Stimulated activated CD4-positive, alpha-beta T cell treated with anti-CD3 and anti-CD28 coated beads, Interleukin-2, amount 100 ng/mL, for 24 hours (primary cell): Measurements from ENCODE around the gene ITGA8.

Experiments
- DNase-seq, 2 donors: peaks; one replicate each; pipeline ENCODE4 v3.0.0-alpha.2; 2020

Gene ITGA8

GRCh38 chr10:15730341-15730740 is 10.6 kb upstream of the ITGA8 start:
- DNase-seq: no peak

- no peak for DNase-seq
These were observed 10.2 kb upstream of the ITGA8 start for GRCh38 chr10:15729890-15730289.

GRCh38 chr10:15726042-15726441 is 6.3 kb upstream of the ITGA8 start:
- DNase-seq: no peak

- DNase-seq: no peak
These were observed 5.9 kb upstream of the ITGA8 start for GRCh38 chr10:15725603-15726002.

GRCh38 chr10:15724683-15725082 is 5.0 kb upstream of the ITGA8 start:
- DNase-seq: no peak

GRCh38 chr10:15723803-15724202 is 4.1 kb upstream of the ITGA8 start:
- DNase-seq: no peak

- no peak for DNase-seq
These were observed 1.0 kb upstream of the ITGA8 start for GRCh38 chr10:15720635-15721287.

GRCh38 chr10:15719049-15719898 is 448 bp downstream of the ITGA8 start:
- DNase-seq: no peak

- DNase-seq: no peak
These were observed 1.1 kb downstream of the ITGA8 start for GRCh38 chr10:15718694-15719048.

- no peak for DNase-seq
These were observed 4.0 kb downstream of the ITGA8 start for GRCh38 chr10:15715619-15716227.

GRCh38 chr10:15714847-15715246 is 4.9 kb downstream of the ITGA8 start:
- DNase-seq: no peak

- no peak for DNase-seq
These were observed 6.8 kb downstream of the ITGA8 start for GRCh38 chr10:15712883-15713282.

- no peak for DNase-seq
These were observed 9.3 kb downstream of the ITGA8 start for GRCh38 chr10:15710455-15710854.

GRCh38 chr10:15705298-15705697 is 14.4 kb downstream of the ITGA8 start:
- no peak for DNase-seq

- no peak for DNase-seq
These were observed 15.1 kb downstream of the ITGA8 start for GRCh38 chr10:15704581-15704968.

GRCh38 chr10:15703944-15704580 is 15.7 kb downstream of the ITGA8 start:
- no peak for DNase-seq

GRCh38 chr10:15703151-15703880 is 16.4 kb downstream of the ITGA8 start:
- no peak for DNase-seq

- DNase-seq: no peak
These were observed 19.5 kb downstream of the ITGA8 start for GRCh38 chr10:15700078-15700674.

GRCh38 chr10:15695852-15696251 is 23.9 kb downstream of the ITGA8 start:
- DNase-seq: no peak

GRCh38 chr10:15690031-15690430 is 29.7 kb downstream of the ITGA8 start:
- no peak for DNase-seq

GRCh38 chr10:15684768-15685167 is 35.0 kb downstream of the ITGA8 start:
- no peak for DNase-seq

GRCh38 chr10:15681076-15681475 is 38.6 kb downstream of the ITGA8 start:
- no peak for DNase-seq

- no peak for DNase-seq
These were observed 40.9 kb downstream of the ITGA8 start for GRCh38 chr10:15678851-15679250.
